ENCODE measurements around the gene FMO3.

Gene FMO3

GRCh38 chr1:171115280-171115897, 24.7 kb downstream of the FMO3 start:
- TF ChIP-seq, protein P1, sequence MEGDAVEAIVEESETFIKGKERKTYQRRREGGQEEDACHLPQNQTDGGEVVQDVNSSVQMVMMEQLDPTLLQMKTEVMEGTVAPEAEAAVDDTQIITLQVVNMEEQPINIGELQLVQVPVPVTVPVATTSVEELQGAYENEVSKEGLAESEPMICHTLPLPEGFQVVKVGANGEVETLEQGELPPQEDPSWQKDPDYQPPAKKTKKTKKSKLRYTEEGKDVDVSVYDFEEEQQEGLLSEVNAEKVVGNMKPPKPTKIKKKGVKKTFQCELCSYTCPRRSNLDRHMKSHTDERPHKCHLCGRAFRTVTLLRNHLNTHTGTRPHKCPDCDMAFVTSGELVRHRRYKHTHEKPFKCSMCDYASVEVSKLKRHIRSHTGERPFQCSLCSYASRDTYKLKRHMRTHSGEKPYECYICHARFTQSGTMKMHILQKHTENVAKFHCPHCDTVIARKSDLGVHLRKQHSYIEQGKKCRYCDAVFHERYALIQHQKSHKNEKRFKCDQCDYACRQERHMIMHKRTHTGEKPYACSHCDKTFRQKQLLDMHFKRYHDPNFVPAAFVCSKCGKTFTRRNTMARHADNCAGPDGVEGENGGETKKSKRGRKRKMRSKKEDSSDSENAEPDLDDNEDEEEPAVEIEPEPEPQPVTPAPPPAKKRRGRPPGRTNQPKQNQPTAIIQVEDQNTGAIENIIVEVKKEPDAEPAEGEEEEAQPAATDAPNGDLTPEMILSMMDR (IDR thresholded peaks at IDR 0.05) = no peak
- H3K36me3 ChIP-seq = no peaks in the 10 kb centered on the region
- no peaks in the 10 kb centered on the region for H3K27me3 ChIP-seq
- H3K9me3 ChIP-seq = no peaks in the 10 kb centered on the region
- H3K4me1 ChIP-seq (ENCODE audit: control insufficient read depth in 1 of 2, insufficient read depth in 1 of 2, low read depth in 1 of 2, low read length in 1 of 2) = no peaks in the 10 kb centered on the region
- no peak overlapping the region for H3K4me3 ChIP-seq (ENCODE audit: low read depth in 1 of 2, low read length in 1 of 2)
- H3K27ac ChIP-seq = no peak overlapping the region

DNA sequence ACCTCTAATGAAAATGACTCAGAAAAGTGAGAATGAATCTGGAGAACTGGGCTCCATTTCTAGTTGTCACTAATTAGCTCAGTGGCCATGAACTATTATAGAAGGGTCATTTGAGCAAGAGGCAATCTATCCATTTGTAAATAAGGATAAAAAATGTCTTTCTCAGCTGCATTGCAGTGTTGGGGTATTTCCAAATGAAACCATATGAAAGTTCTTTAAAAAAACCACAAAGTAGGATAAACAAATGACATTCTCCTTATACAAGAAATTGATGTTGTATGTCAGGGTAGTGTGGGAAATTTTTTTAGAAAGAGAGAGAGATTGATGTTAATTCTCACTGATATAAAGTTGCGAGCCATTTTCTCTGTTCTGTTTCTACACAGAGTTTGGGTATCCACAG, 26.0 kb downstream of the FMO3 start:
- Histone ChIP-seq H3K27me3 (no peaks in the 10 kb centered on the region), H3K4me3 (ENCODE audit: low read depth in 1 of 2, low read length in 1 of 2) (no peak overlapping the region)
- TF ChIP-seq, protein P1 (IDR thresholded peaks at IDR 0.05) = no peak

DNA sequence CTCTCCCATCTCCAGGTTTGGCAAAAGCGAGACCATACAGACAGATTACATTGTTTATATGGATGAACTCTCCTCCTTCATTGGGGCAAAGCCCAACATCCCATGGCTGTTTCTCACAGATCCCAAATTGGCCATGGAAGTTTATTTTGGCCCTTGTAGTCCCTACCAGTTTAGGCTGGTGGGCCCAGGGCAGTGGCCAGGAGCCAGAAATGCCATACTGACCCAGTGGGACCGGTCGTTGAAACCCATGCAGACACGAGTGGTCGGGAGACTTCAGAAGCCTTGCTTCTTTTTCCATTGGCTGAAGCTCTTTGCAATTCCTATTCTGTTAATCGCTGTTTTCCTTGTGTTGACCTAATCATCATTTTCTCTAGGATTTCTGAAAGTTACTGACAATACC, 26.4 kb downstream of the FMO3 start:
- Histone ChIP-seq H3K36me3 (no peaks in the 10 kb centered on the region), H3K27me3 (no peaks in the 10 kb centered on the region), H3K27ac (no peak overlapping the region), H3K4me3 (ENCODE audit: low read depth in 1 of 2, low read length in 1 of 2) (no peak overlapping the region), H3K4me1 (ENCODE audit: control insufficient read depth in 1 of 2, insufficient read depth in 1 of 2, low read depth in 1 of 2, low read length in 1 of 2) (no peaks in the 10 kb centered on the region), H3K9me3 (no peaks in the 10 kb centered on the region)
- TF ChIP-seq, protein P1 (IDR thresholded peaks at IDR 0.05) = no peak

More for the DNA sequence above, 26.0 kb downstream of the FMO3 start:
- Histone ChIP-seq H3K36me3 (no peaks in the 10 kb centered on the region), H3K4me1 (ENCODE audit: control insufficient read depth in 1 of 2, insufficient read depth in 1 of 2, low read depth in 1 of 2, low read length in 1 of 2) (no peaks in the 10 kb centered on the region), H3K9me3 (no peaks in the 10 kb centered on the region), H3K27ac (no peak overlapping the region)

DNA sequence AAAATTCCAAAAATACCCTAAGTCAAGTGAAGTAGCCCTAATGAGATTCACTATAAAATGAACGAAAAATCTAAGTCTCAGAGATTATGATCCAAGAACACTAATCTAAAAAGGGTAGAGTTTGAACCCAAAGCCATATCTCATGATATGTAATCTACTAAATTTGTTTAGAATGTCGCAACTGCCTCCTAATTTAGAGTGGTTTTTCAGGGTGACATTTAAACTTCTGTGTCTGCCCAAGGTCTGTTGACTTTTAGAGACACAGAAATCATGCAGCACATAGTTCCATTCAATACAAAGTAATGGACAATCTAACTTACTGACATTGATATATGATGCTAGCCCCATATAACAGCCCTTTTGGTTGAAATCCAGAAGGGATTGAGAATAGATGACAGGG, 28.9 kb downstream of the FMO3 start:
- H3K4me1 ChIP-seq (ENCODE audit: control insufficient read depth in 1 of 2, insufficient read depth in 1 of 2, low read depth in 1 of 2, low read length in 1 of 2) = no peaks in the 10 kb centered on the region
- no peaks in the 10 kb centered on the region for H3K27me3 ChIP-seq
- TF ChIP-seq, protein P1 (IDR thresholded peaks at IDR 0.05) = no peak
- no peaks in the 10 kb centered on the region for H3K36me3 ChIP-seq
- H3K4me3 ChIP-seq (ENCODE audit: low read depth in 1 of 2, low read length in 1 of 2) = no peak overlapping the region
- no peak overlapping the region for H3K27ac ChIP-seq
- H3K9me3 ChIP-seq = no peaks in the 10 kb centered on the region

GRCh38 chr1:171122299-171122698, 31.6 kb downstream of the FMO3 start:
- no peak overlapping the region for H3K4me3 ChIP-seq (ENCODE audit: low read depth in 1 of 2, low read length in 1 of 2)
- TF ChIP-seq, protein P1 (IDR thresholded peaks at IDR 0.05) = no peak

More at GRCh38 chr1:171122299-171122698, 31.6 kb downstream of the FMO3 start:
- Histone ChIP-seq H3K9me3 (no peaks in the 10 kb centered on the region), H3K27me3 (no peaks in the 10 kb centered on the region), H3K27ac (no peak overlapping the region), H3K36me3 (no peaks in the 10 kb centered on the region), H3K4me1 (ENCODE audit: control insufficient read depth in 1 of 2, insufficient read depth in 1 of 2, low read depth in 1 of 2, low read length in 1 of 2) (no peaks in the 10 kb centered on the region)
